GM20000 (cell line): ENCODE results near the gene METTL24.

Source experiments
- DNase-seq: peaks from one replicate; pipeline ENCODE4 v3.0.0; 2012; ENCODE audit warnings: low spot score
- TF ChIP-seq, protein P1 (sequence below): IDR thresholded peaks from 2 replicates; pipeline ENCODE4 v1.5.1; 2012; ENCODE audit warnings: mild to moderate bottlenecking, control low read depth; ENCODE audit errors: extremely low read depth, missing control alignments

METTL24 gene

DNA sequence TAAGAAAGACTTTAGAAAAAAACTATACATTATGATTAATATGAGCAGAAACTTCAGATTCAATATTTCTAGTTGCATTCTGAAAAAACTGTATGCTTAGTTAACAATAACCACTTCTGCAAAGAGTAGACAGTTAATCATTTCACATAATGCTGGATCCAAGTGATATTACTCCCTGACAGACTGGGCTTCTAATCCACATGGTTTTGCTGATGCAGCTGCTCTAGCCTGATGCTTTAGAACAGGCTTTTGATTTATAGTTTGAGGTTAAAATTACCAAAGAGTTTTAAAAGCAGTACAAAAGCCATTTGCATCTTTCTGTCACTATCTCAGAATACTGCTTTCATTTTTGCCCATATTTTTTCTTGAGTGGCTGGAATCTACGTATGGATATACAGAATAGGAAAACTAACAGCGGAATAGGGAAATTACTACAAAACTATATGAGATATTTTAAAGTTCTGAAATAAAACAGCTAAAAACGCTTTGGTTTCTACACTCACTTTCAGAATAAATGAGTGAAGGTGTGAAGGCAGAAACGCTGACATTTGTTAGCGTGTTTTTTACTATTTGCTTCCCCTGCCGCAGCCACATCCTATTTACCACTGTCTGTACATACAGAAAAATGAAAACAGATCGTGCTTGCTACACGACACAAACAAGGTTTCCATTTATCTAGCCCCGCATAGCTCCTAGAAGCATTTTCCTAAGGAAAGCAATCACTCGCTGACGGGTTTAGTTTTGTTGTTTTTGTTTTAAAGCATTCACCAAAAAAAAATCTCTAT lies 61.7 kb downstream of the METTL24 start:
- no peak for DNase-seq
- TF ChIP-seq, protein P1, sequence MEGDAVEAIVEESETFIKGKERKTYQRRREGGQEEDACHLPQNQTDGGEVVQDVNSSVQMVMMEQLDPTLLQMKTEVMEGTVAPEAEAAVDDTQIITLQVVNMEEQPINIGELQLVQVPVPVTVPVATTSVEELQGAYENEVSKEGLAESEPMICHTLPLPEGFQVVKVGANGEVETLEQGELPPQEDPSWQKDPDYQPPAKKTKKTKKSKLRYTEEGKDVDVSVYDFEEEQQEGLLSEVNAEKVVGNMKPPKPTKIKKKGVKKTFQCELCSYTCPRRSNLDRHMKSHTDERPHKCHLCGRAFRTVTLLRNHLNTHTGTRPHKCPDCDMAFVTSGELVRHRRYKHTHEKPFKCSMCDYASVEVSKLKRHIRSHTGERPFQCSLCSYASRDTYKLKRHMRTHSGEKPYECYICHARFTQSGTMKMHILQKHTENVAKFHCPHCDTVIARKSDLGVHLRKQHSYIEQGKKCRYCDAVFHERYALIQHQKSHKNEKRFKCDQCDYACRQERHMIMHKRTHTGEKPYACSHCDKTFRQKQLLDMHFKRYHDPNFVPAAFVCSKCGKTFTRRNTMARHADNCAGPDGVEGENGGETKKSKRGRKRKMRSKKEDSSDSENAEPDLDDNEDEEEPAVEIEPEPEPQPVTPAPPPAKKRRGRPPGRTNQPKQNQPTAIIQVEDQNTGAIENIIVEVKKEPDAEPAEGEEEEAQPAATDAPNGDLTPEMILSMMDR = no peak

DNA sequence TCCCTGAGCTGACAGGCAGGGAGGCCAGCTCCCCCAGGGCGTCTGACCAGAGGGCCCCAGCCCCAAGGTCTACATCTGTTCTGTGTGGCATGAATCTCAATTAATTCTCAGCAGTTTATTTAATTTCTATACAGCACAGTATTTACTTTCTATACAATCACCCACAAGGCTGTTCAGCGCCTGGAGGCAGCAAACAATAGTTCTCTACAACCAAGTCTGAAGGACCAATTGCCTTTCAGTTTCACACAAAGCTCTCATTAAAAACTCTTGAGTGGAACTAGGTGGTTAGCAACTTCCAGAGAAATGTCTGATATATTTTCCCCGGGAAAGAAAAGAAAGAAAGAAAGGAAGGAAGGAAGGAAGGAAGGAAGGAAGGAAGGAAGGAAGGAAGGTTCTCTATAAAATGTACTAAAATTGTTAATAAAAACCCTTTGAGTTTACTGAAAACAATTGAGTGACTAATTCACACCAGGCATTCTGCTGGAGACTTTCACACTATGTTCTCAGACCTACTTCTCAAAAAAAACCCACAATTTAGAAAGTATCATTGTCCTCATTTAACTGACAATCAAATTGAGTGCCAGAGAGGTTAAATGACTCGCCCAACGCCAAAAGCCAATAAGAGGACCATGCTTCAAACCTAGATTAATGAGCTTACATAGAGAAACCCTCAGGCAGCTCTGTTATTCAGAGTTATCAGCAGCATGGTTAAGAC lies 62.5 kb downstream of the METTL24 start:
- TF ChIP-seq, protein P1 = no peak
- DNase-seq = no peak

DNA sequence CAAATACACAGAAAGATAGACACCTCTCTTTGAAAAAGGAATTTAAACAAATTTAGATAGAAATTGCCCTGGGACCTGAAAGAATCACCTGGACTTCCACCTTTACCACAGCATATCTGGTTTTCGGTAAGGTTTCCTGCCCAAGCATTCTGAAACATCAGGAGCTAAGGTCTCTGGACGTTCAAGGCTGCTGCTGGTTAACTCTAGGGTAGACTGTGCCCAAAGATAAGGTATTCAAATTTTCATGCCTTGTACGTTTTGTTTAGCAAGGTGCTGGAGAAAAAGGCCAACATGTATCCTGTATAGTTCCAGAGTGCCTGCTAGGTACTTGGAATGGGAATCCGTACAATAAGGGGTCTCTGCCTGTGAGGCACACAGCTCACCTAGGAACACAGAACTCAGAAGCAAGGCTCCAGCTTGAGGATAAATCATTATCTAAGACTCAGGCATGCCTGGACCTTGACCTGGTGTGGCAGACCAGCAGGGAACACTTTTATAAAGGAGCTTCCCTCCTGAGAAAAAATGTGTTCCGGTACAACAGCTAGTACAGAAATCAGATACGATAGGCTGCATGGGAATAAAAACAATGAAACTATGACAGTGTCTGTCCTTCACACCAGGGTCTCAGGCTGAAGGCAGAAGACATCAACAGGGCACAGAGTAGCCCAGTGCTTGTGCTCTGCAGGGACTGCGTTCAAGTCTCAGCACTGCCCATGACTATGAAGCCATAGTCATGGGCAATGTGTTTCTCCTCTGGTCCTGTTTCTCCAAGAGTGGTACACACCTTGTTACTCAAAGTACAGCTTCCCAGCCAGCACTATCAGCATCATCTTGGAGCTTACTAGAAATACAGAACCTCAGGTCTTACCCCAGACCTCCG lies 70.4 kb downstream of the METTL24 start:
- TF ChIP-seq, protein P1 = no peak
- no peak for DNase-seq

DNA sequence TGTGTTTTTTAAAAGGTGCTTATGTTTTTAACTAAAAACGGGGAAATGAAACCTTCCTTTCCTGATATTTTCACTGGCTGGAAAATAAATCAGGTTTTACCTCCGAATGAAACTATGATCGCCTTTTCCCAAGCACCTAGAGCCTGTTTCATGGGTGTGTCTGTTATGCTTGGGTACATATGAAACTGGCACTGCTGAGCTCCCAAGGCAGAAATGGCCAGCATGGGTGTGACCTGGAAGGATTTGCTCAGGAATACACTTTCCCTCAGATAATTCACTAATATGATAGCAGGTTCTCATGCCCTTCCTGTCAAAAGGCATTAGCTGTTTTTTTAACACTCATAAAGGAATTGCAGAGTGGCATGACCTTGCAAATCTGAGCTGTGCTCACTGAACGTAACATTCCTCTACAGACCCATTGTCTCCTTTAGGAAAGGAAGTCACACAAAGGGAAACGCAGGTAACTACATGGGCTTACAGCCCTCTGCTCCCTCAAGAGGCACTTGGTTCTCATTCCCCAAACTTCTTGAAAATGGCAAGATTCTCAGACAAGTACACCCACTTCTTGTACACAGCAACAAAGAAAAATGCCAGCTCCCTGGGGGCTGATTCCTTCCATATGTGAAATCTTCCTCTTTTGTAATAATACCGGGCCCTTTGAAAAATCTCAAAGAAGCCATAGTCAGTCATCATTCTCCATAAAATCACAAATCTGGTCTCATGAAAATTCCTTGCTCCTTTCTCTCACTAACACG lies 72.7 kb downstream of the METTL24 start:
- no peak for DNase-seq
- TF ChIP-seq, protein P1 = no peak

DNA sequence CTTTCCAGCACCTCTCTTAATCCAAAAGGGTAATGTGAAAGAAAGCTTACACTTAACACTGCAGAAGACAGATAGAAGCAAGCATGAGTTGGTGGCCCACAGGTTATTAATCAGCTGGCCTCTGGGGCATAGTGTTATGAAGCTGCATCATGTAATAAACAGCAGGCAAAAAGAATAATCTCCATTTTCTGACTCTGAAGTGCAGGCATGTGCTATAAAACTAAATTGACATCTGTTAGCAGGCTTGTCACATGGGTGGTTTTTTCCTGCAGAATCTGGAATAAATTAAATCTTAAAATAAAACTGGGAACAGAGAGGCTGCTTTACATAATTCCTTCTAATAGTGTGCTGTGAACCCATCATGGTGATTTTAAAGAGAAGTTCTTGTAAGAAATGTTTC lies 73.3 kb downstream of the METTL24 start:
- TF ChIP-seq, protein P1 = no peak
- no peak for DNase-seq

DNA sequence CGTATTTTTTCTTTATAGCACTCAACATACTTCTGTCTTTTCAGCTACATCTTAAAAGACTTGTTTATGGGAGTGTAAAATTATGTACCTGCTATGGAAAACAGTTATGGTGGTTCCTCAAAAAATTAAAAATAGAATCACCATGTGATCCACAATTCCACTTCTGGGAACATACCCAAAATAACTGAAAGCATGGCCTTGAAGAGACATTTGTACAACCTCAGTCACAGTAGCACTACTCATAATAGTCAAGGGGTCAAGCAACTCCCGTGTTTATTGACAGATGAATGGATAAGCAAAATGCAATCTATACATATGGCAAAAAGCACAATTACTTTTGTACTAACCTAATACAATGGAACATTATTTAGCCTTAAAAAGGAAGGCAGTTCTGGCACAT lies 74.5 kb downstream of the METTL24 start:
- no peak for DNase-seq
- TF ChIP-seq, protein P1 = no peak
